GM06990 (cell line): ENCODE results near the gene FETUB.

Experiments used
- DNase-seq: peaks from one replicate; pipeline ENCODE4 v3.0.0-alpha.2; 2011; ENCODE audit not compliant: insufficient read length; ENCODE audit errors: extremely low read depth
- H3K27me3 ChIP-seq: replicated peaks from 2 replicates; pipeline ENCODE4 v1.6.0; 2011; ENCODE audit warnings: low read length; ENCODE audit not compliant: control insufficient read depth, insufficient read depth
- H3K36me3 ChIP-seq: 2 replicates; pipeline ENCODE4 v1.5.1; 2011; ENCODE audit warnings: low read length; ENCODE audit not compliant: control insufficient read depth, insufficient read depth
- H3K4me3 ChIP-seq: replicated peaks from 2 replicates; pipeline ENCODE4 v1.5.1; 2011; ENCODE audit warnings: low read depth, mild to moderate bottlenecking, control low read depth, low read length
- TF ChIP-seq, protein P1 (sequence below): IDR thresholded peaks from 2 replicates; pipeline ENCODE4 v1.5.1; 2011; ENCODE audit warnings: low read length, control low read depth, mild to moderate bottlenecking, inconsistent platforms; ENCODE audit not compliant: insufficient read depth, poor library complexity, severe bottlenecking

The FETUB gene

DNA sequence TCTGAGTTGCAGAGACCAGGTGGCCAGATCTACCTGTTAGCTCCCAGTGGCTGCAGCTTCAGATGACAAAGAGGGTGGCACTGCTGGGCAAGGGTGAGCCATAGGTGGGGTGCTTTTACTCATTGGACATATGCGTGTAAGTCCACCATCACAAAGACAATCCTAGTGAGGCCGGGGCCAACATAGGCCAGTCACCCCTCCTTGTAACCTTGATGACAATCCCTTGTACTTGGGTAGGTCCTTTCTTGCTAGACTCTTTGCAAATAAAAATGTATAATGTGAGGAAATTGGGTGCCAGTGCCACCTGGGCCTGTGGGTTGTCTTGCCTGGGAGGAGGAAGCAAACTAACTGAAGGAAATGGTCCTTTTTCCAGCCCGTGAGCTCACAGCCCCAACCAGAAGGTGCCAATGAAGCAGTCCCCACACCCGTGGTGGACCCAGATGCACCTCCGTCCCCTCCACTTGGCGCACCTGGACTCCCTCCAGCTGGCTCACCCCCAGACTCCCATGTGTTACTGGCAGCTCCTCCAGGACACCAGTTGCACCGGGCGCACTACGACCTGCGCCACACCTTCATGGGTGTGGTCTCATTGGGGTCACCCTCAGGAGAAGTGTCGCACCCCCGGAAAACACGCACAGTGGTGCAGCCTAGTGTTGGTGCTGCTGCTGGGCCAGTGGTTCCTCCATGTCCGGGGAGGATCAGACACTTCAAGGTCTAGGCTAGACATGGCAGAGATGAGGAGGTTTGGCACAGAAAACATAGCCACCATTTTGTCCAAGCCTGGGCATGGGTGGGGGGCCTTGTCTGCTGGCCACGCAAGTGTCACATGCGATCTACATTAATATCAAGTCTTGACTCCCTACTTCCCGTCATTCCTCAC lies 19.7 kb upstream of the FETUB start:
- TF ChIP-seq, protein P1, sequence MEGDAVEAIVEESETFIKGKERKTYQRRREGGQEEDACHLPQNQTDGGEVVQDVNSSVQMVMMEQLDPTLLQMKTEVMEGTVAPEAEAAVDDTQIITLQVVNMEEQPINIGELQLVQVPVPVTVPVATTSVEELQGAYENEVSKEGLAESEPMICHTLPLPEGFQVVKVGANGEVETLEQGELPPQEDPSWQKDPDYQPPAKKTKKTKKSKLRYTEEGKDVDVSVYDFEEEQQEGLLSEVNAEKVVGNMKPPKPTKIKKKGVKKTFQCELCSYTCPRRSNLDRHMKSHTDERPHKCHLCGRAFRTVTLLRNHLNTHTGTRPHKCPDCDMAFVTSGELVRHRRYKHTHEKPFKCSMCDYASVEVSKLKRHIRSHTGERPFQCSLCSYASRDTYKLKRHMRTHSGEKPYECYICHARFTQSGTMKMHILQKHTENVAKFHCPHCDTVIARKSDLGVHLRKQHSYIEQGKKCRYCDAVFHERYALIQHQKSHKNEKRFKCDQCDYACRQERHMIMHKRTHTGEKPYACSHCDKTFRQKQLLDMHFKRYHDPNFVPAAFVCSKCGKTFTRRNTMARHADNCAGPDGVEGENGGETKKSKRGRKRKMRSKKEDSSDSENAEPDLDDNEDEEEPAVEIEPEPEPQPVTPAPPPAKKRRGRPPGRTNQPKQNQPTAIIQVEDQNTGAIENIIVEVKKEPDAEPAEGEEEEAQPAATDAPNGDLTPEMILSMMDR, result no peak
- DNase-seq, result no peak
- peaks cover 3% of the 10 kb centered on the region for H3K27me3 ChIP-seq
- no peak overlapping the region for H3K4me3 ChIP-seq
- H3K36me3 ChIP-seq, result no peaks in the 10 kb centered on the region

DNA sequence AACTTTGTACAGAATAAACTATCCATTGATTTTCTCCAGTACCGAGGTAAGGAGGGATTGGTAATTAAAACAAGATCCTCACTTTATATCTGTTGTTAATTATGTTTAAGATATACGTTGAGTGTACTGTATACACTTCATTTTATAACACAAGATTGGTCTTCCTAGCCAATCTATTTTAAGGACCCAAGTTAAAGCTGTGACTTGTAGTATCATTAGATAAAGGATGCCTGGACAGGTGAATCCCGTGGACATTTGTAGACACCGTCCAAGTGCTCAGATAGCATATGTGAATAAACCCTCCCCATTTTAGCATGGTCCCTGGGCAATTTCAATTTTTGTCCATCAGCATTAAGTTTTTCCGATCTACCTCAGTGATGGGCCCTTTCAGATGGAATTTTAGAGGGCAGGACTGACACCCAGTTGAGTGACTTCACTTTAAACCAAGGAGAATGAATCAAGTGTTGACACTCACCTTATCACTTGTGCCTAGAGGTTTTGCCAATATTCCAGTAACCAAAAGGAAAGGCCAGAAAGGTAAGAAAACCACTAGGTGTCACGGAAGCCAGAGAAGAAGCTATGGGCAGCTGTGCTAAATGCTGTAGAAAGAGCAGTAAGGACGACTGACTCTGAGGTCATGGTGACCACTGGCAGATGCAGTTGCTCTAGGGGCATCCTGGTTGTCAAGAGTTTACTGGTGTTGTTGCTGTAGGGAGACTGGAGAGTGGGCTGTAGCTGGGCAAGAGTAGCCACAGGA lies 18.1 kb upstream of the FETUB start:
- Histone ChIP-seq H3K4me3 (no peak overlapping the region), H3K36me3 (no peaks in the 10 kb centered on the region), H3K27me3 (peaks cover 4% of the 10 kb centered on the region)
- TF ChIP-seq, protein P1, result no peak
- DNase-seq, result no peak

DNA sequence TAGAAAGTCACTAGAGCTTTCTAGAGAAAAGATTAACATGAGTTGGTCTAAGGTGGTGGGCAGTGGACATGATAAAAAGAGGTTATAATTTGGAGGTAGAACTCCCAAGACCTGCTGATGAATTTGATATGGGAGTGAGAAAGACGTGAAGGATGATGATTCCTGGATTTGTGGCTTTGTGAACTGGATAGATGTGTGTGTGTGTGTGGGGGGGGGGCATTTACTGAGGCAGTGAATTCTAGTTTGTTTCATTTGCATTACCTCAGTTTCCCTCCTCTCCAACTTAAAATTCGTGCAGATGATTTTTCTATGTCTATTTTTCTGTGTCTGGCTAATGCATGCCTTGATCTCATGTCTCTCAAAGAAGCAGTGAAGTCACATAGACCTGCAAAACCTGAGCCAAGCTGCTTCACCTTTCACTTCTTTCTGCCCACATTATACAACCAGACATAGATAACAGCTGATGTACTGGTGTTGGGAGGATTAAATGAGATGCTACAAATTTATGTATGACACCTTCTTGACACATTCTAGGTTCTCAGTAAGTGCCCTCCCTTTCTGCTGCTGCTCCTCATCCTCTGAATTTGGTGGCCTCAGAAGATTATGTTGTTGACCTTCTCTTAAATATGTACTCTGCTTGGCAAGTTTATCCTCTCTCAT lies 17.4 kb upstream of the FETUB start:
- H3K36me3 ChIP-seq, result no peaks in the 10 kb centered on the region
- TF ChIP-seq, protein P1, result no peak
- H3K4me3 ChIP-seq, result no peak overlapping the region
- no peak for DNase-seq
- peaks cover 3% of the 10 kb centered on the region for H3K27me3 ChIP-seq

DNA sequence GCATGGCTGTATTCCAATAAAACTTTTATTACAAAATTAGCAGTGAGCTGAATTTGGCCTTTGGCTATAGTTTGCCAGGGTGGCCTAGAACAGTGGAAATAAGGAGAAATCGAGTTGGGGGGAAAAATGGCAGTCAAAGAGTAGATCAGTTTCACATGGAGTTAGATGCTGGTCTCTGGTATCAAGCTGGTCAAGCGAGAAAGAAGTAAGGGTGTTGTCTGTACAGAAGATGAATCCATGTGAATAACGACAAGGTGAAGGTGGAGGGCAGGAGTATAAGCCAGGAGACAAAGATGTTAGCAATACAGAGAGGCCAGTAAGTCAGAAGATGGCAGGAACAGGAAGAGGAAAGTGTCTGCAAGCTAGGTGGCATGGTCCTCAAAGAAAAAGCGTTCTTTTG lies 15.6 kb upstream of the FETUB start:
- H3K36me3 ChIP-seq, result no peaks in the 10 kb centered on the region
- DNase-seq, result no peak
- H3K4me3 ChIP-seq, result no peak overlapping the region
- TF ChIP-seq, protein P1, result no peak
- H3K27me3 ChIP-seq, result peaks cover 2% of the 10 kb centered on the region; the same call in 1 of the 2 replicates

DNA sequence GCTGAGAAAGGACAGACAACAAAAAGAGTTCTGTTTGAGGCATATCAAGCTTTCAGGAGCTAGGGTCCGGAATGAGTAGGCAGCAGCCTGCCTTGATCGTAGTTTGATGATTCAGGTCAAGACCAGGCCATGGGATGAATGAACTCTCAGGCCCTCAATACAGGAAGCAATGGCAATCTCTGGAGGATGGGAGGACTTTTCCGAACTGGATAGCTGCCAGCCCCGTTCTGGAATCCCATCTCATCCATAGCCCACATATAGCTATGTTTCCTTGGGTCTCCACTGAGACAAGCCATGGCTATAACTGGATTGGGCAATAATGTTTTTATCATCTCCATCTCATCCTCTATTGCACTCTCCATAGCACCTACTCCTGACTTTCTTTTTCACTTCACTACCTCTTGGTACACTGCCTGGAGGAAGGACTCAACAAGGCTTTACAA lies 14.6 kb upstream of the FETUB start:
- TF ChIP-seq, protein P1, result no peak
- peaks cover 2% of the 10 kb centered on the region; the same call in 1 of the 2 replicates for H3K27me3 ChIP-seq
- H3K36me3 ChIP-seq, result no peaks in the 10 kb centered on the region
- no peak overlapping the region for H3K4me3 ChIP-seq
- DNase-seq, result no peak
